ENCODE measurements around the gene PARD3B. TPM values are rescaled to one million over a fixed set of nuclear protein-coding genes. Genes with fewer than 3 reads are reported as not detected.

The PARD3B gene
- total RNA-seq, 1 donor from 2014 or later, result 0.66 TPM

DNA sequence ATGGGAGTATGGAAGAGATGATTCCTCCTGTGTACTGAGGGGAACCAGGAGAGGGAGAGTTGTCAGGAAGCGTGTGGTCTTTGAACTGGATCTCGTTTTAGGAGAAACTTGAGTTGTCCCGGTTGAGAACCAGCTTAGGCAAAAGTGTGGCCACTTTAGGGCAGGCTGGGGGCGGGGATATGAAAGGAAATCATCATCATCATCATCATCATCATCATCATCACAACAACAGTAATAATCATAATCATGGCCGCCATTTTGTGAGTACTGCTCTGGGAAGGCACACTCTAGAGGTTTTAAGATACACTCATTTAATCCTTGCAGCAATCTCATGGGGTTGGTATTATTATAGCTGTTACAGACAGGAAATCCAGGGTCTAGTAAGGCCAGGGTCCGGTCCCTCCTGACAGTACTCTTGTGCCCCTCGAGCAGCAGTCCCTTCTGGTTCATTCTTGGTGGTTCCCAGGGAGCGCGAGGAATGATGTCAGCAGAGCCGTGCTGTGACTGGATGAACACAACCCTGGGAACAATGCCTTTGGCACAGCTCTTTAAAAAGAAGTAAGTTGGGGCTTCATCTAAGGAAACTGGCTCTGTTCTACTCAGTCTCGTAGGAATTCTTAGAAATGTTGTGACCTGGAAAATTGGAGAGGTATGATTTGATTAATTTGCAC is 33.8 kb downstream of the PARD3B start:
- TF ChIP-seq, protein P1, sequence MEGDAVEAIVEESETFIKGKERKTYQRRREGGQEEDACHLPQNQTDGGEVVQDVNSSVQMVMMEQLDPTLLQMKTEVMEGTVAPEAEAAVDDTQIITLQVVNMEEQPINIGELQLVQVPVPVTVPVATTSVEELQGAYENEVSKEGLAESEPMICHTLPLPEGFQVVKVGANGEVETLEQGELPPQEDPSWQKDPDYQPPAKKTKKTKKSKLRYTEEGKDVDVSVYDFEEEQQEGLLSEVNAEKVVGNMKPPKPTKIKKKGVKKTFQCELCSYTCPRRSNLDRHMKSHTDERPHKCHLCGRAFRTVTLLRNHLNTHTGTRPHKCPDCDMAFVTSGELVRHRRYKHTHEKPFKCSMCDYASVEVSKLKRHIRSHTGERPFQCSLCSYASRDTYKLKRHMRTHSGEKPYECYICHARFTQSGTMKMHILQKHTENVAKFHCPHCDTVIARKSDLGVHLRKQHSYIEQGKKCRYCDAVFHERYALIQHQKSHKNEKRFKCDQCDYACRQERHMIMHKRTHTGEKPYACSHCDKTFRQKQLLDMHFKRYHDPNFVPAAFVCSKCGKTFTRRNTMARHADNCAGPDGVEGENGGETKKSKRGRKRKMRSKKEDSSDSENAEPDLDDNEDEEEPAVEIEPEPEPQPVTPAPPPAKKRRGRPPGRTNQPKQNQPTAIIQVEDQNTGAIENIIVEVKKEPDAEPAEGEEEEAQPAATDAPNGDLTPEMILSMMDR (IDR thresholded peaks at IDR 0.05; ENCODE audit: partially characterized antibody, unreplicated experiment), result no peak
- H3K9me3 Mint-ChIP-seq (ENCODE audit: unreplicated experiment), result no peaks in the 10 kb centered on the region
- H3K4me3 Mint-ChIP-seq (ENCODE audit: unreplicated experiment), result no peak overlapping the region
- no peaks in the 10 kb centered on the region for H3K27me3 Mint-ChIP-seq (ENCODE audit: unreplicated experiment)
- DNase-seq, result no peak
- H3K4me1 Mint-ChIP-seq (ENCODE audit: low read depth, unreplicated experiment), result no peaks in the 10 kb centered on the region
- H3K27ac Mint-ChIP-seq (ENCODE audit: unreplicated experiment), result no peak overlapping the region
- H3K36me3 Mint-ChIP-seq (ENCODE audit: unreplicated experiment), result no peaks in the 10 kb centered on the region

DNA sequence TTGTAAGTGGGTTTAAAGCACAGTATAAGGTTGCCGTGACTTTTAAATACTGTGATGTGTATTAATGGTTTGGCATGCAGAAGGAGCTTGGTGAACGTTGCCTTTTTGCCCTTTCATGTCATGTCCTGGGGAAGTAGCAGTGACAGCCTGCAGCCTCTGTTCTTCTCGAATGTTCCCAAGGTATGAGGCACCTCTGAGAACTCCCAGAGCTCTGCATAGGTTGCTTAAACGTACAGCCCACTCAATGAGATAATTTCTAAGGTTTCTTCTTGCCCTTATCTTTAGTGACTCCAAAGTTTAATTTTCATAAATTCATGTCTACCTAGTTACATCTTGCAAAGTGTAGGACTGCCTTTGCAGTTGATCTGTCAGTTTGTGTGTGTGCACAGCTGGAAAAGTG is 36.7 kb downstream of the PARD3B start:
- Mint-ChIP-seq H3K36me3 (ENCODE audit: unreplicated experiment) (no peaks in the 10 kb centered on the region), H3K27me3 (ENCODE audit: unreplicated experiment) (no peaks in the 10 kb centered on the region), H3K4me3 (ENCODE audit: unreplicated experiment) (no peak overlapping the region), H3K4me1 (ENCODE audit: low read depth, unreplicated experiment) (no peaks in the 10 kb centered on the region), H3K9me3 (ENCODE audit: unreplicated experiment) (no peaks in the 10 kb centered on the region), H3K27ac (ENCODE audit: unreplicated experiment) (no peak overlapping the region)
- no peak for DNase-seq
- TF ChIP-seq, protein P1 (IDR thresholded peaks at IDR 0.05; ENCODE audit: partially characterized antibody, unreplicated experiment), result no peak

DNA sequence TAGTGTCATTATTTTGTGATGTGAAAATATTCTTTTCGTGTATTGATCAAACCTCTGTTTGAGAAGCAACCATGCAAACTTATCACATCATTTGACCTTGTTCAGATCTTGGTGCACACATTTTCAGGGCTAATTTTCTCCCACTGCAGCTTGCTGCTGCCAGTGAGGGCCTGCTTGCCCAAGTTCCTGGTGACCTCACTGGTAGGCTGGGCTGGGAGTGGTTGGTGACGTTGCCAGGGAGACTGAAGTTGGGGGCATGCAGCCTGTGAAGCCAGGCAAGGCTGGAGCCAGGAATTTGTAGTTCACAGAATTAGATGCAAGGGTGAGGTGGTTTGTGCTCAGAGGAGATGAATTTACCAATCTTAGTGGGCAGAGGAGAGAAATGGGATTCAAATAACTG is 38.5 kb downstream of the PARD3B start:
- Mint-ChIP-seq H3K27me3 (ENCODE audit: unreplicated experiment) (no peaks in the 10 kb centered on the region), H3K36me3 (ENCODE audit: unreplicated experiment) (no peaks in the 10 kb centered on the region), H3K4me1 (ENCODE audit: low read depth, unreplicated experiment) (no peaks in the 10 kb centered on the region), H3K9me3 (ENCODE audit: unreplicated experiment) (no peaks in the 10 kb centered on the region), H3K4me3 (ENCODE audit: unreplicated experiment) (no peak overlapping the region), H3K27ac (ENCODE audit: unreplicated experiment) (no peak overlapping the region)
- DNase-seq, result no peak
- TF ChIP-seq, protein P1 (IDR thresholded peaks at IDR 0.05; ENCODE audit: partially characterized antibody, unreplicated experiment), result no peak

DNA sequence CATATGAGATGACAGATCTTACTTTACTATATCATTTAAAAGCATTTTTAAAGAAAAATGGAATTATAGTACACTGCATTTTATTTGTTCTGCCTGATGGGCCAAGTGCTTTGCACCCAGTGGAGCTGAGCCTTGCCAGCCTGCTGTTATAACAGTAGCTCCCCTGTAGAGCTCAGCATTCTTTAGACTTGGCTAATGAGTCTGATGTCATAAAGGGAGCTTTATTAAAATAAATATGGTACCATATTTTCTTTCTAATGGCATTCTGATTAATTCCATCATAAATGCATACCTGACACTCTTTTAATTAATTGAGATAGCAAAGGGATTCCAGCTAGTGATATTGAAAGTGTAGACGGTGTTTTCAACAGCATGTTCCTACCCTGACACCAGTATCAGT is 40.7 kb downstream of the PARD3B start:
- H3K36me3 Mint-ChIP-seq (ENCODE audit: unreplicated experiment), result peaks cover 9% of the 10 kb centered on the region
- H3K9me3 Mint-ChIP-seq (ENCODE audit: unreplicated experiment), result peaks cover 2% of the 10 kb centered on the region
- H3K4me3 Mint-ChIP-seq (ENCODE audit: unreplicated experiment), result no peak overlapping the region
- no peak overlapping the region for H3K27ac Mint-ChIP-seq (ENCODE audit: unreplicated experiment)
- TF ChIP-seq, protein P1 (IDR thresholded peaks at IDR 0.05; ENCODE audit: partially characterized antibody, unreplicated experiment), result no peak
- no peaks in the 10 kb centered on the region for H3K27me3 Mint-ChIP-seq (ENCODE audit: unreplicated experiment)
- H3K4me1 Mint-ChIP-seq (ENCODE audit: low read depth, unreplicated experiment), result no peaks in the 10 kb centered on the region
- DNase-seq, result no peak

DNA sequence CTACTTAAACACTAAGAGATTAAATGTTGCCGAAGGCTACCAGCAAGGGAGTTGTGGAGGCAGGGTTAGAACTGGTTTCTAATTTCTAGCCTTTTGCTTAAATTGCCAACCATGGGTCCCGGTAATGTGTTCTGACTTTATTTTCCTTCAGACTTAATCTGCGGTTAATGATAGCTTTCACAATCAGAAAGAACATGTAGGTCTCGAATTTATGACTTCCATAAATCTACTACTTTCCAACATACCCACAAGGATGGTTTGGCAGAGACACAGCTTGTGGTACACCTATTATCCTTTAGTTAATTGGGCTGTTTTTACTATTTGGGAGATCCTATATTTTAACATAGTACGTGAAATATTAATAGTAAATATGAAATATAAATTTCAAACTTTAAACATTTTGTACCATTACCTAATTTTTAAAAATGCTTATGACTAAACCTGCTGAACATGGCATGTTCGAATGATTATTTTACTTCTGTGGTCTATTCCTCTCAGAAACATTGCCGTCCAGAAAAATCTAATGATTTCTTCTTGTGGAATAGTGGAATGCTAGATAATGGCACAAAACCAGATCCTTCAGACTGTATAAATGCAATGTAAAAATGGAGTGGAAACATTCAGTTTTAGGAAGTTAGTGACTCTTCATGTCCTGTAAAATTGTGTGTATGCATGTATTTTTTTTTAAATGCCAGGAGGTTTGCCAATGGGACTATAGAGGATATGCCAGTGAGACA is 41.3 kb downstream of the PARD3B start:
- H3K27ac Mint-ChIP-seq (ENCODE audit: unreplicated experiment), result no peak overlapping the region
- H3K27me3 Mint-ChIP-seq (ENCODE audit: unreplicated experiment), result no peaks in the 10 kb centered on the region
- TF ChIP-seq, protein P1 (IDR thresholded peaks at IDR 0.05; ENCODE audit: partially characterized antibody, unreplicated experiment), result no peak
- no peak for DNase-seq
- H3K9me3 Mint-ChIP-seq (ENCODE audit: unreplicated experiment), result peaks cover 2% of the 10 kb centered on the region
- no peaks in the 10 kb centered on the region for H3K4me1 Mint-ChIP-seq (ENCODE audit: low read depth, unreplicated experiment)
- peaks cover 9% of the 10 kb centered on the region for H3K36me3 Mint-ChIP-seq (ENCODE audit: unreplicated experiment)
- H3K4me3 Mint-ChIP-seq (ENCODE audit: unreplicated experiment), result no peak overlapping the region
